ENCODE data around the gene GINS2.
A peak's percentile ranks its signal among the peaks of the same experiment; 100 is the strongest.

Gene GINS2

GRCh38 chr16:85678821-85679220 lies 9.9 kb downstream of the GINS2 start:
- no peak overlapping the region for H3K4me3 ChIP-seq (ENCODE audit: low read depth, low read length)
- no peak for TF ChIP-seq CTCF (conservative IDR thresholded peaks at IDR 0.05; ENCODE audit: low read depth, low read length)
- no peak for DNase-seq (ENCODE audit: low read depth)

GRCh38 chr16:85678016-85678415 lies 10.7 kb downstream of the GINS2 start:
- TF ChIP-seq CTCF (conservative IDR thresholded peaks at IDR 0.05; ENCODE audit: low read depth, low read length): no peak
- DNase-seq (ENCODE audit: low read depth): no peak

GRCh38 chr16:85677383-85677967 lies 11.3 kb downstream of the GINS2 start:
- DNase-seq (ENCODE audit: low read depth): no peak
- no peak for TF ChIP-seq CTCF (conservative IDR thresholded peaks at IDR 0.05; ENCODE audit: low read depth, low read length)
- H3K4me3 ChIP-seq (ENCODE audit: low read depth, low read length): no peak overlapping the region

More at GRCh38 chr16:85678016-85678415, 10.7 kb downstream of the GINS2 start:
- H3K4me3 ChIP-seq (ENCODE audit: low read depth, low read length): no peak overlapping the region

- no peak overlapping the region for H3K4me3 ChIP-seq (ENCODE audit: low read depth, low read length)
- no peak for TF ChIP-seq CTCF (conservative IDR thresholded peaks at IDR 0.05; ENCODE audit: low read depth, low read length)
- no peak for DNase-seq (ENCODE audit: low read depth)
Measured at GRCh38 chr16:85676466-85676865, 12.3 kb downstream of the GINS2 start.

GRCh38 chr16:85675251-85675874 lies 13.4 kb downstream of the GINS2 start:
- peak; percentile 75 for DNase-seq (ENCODE audit: low read depth)
- no peak overlapping the region for H3K4me3 ChIP-seq (ENCODE audit: low read depth, low read length)
- TF ChIP-seq CTCF (conservative IDR thresholded peaks at IDR 0.05; ENCODE audit: low read depth, low read length): peak; percentile 74

GRCh38 chr16:85674828-85675227 lies 13.9 kb downstream of the GINS2 start:
- H3K4me3 ChIP-seq (ENCODE audit: low read depth, low read length): no peak overlapping the region
- TF ChIP-seq CTCF (conservative IDR thresholded peaks at IDR 0.05; ENCODE audit: low read depth, low read length): no peak

GRCh38 chr16:85674418-85674755 lies 14.4 kb downstream of the GINS2 start:
- no peak overlapping the region for H3K4me3 ChIP-seq (ENCODE audit: low read depth, low read length)
- TF ChIP-seq CTCF (conservative IDR thresholded peaks at IDR 0.05; ENCODE audit: low read depth, low read length): no peak
- DNase-seq (ENCODE audit: low read depth): no peak

More at GRCh38 chr16:85674828-85675227, 13.9 kb downstream of the GINS2 start:
- DNase-seq (ENCODE audit: low read depth): no peak
